Activated CD4-positive, alpha-beta T cell treated with anti-CD3 and anti-CD28 coated beads, Interleukin-2, amount 50 U/mL, for 4 hours (primary cell): ENCODE data around the gene SULT1E1.
"Not testable (repeated sequence)": the region's sequence is repeated elsewhere in the genome, so short reads cannot be mapped to it uniquely, and the experiment has no call there.

ENCODE experiments used
- DNase-seq, 2 experiments: peaks; one replicate each; pipeline ENCODE4 v3.0.0-alpha.2; 2020

SULT1E1 gene

GRCh38 chr4:69838977-69839376 is 21.0 kb downstream of the SULT1E1 start:
- DNase-seq: no peak

GRCh38 chr4:69836287-69836686 is 23.7 kb downstream of the SULT1E1 start:
- DNase-seq: no peak

GRCh38 chr4:69835766-69836165 is 24.2 kb downstream of the SULT1E1 start:
- DNase-seq: no peak

GRCh38 chr4:69833251-69833650 is 26.7 kb downstream of the SULT1E1 start:
- no peak for DNase-seq

- no peak for DNase-seq
Measured at GRCh38 chr4:69832326-69833030, 27.5 kb downstream of the SULT1E1 start.

- DNase-seq: no peak
Measured at GRCh38 chr4:69831646-69832325, 28.2 kb downstream of the SULT1E1 start.

- DNase-seq: no peak
Measured at GRCh38 chr4:69831270-69831627, 28.7 kb downstream of the SULT1E1 start.

- DNase-seq: no peak
Measured at GRCh38 chr4:69830560-69831269, 29.2 kb downstream of the SULT1E1 start.

- DNase-seq: no peak
Measured at GRCh38 chr4:69830192-69830559, 29.8 kb downstream of the SULT1E1 start.

- DNase-seq: no peak
Measured at GRCh38 chr4:69829678-69830077, 30.3 kb downstream of the SULT1E1 start.

- no peak for DNase-seq
Measured at GRCh38 chr4:69828828-69829227, 31.1 kb downstream of the SULT1E1 start.

GRCh38 chr4:69825056-69825455 is 34.9 kb downstream of the SULT1E1 start:
- not testable (repeated sequence) for DNase-seq

- DNase-seq: peak; percentile 37 to 40
Measured at GRCh38 chr4:69823481-69824186, 36.3 kb downstream of the SULT1E1 start.

GRCh38 chr4:69823048-69823447 is 36.9 kb downstream of the SULT1E1 start:
- no peak for DNase-seq

- DNase-seq: no peak
Measured at GRCh38 chr4:69822198-69822597, 37.7 kb downstream of the SULT1E1 start.

GRCh38 chr4:69818060-69818639 is 41.8 kb downstream of the SULT1E1 start:
- no peak for DNase-seq

- DNase-seq: no peak
Measured at GRCh38 chr4:69816236-69816635, 43.7 kb downstream of the SULT1E1 start.

- no peak for DNase-seq
Measured at GRCh38 chr4:69813628-69814027, 46.3 kb downstream of the SULT1E1 start.

- no peak for DNase-seq
Measured at GRCh38 chr4:69811166-69811565, 48.8 kb downstream of the SULT1E1 start.

GRCh38 chr4:69800599-69800998 is 59.3 kb downstream of the SULT1E1 start:
- no peak for DNase-seq

GRCh38 chr4:69799337-69799736 is 60.6 kb downstream of the SULT1E1 start:
- DNase-seq: no peak

- DNase-seq: no peak
Measured at GRCh38 chr4:69793732-69794131, 66.2 kb downstream of the SULT1E1 start.
